Progenitor cell of endocrine pancreas (in vitro differentiated cells): ENCODE data around the gene PRKD1. TPM values are rescaled to one million over a fixed set of nuclear protein-coding genes. Genes with fewer than 3 reads are reported as not detected.
A peak's percentile ranks its signal among the peaks of the same experiment; 100 is the strongest.

Source experiments
- DNase-seq: peaks from one replicate; pipeline ENCODE4 v3.0.0; 2021; ENCODE audit warnings: low spot score; ENCODE audit not compliant: unreplicated experiment
- H3K27ac Mint-ChIP-seq: 2 replicates; pipeline ENCODE4 v1.8.0; 2021; ENCODE audit warnings: mild to moderate bottlenecking, moderate library complexity, mixed read lengths
- H3K27me3 Mint-ChIP-seq: 2 replicates; pipeline ENCODE4 v1.8.0; 2021; ENCODE audit warnings: mixed read lengths
- H3K36me3 Mint-ChIP-seq: 2 replicates; pipeline ENCODE4 v1.8.0; 2022; ENCODE audit warnings: mixed read lengths; ENCODE audit not compliant: insufficient read depth
- H3K4me1 Mint-ChIP-seq: 2 replicates; pipeline ENCODE4 v1.8.0; 2021; ENCODE audit warnings: low read depth, mixed read lengths
- H3K4me3 Mint-ChIP-seq: 2 replicates; pipeline ENCODE4 v1.8.0; 2021; ENCODE audit warnings: low read depth, mild to moderate bottlenecking, moderate library complexity, mixed read lengths
- H3K9me3 Mint-ChIP-seq: 2 replicates; pipeline ENCODE4 v1.8.0; 2021; ENCODE audit warnings: low read depth, mixed read lengths
- CTCF ChIP-seq: fragments of 200-600 bp; sonication (generic); IDR thresholded peaks from one replicate; pipeline ENCODE4 v1.5.0; 2021; ENCODE audit warnings: antibody characterized with exemption, mild to moderate bottlenecking; ENCODE audit not compliant: unreplicated experiment
- total RNA-seq: library from RNA; stranded (reverse); gene quantifications from 2 replicates; pipeline ENCODE4 v1.2.1, GENCODE V29; 2021

PRKD1 gene
- total RNA-seq, 1 donor from 2014 or later, result 23.6 TPM

DNA sequence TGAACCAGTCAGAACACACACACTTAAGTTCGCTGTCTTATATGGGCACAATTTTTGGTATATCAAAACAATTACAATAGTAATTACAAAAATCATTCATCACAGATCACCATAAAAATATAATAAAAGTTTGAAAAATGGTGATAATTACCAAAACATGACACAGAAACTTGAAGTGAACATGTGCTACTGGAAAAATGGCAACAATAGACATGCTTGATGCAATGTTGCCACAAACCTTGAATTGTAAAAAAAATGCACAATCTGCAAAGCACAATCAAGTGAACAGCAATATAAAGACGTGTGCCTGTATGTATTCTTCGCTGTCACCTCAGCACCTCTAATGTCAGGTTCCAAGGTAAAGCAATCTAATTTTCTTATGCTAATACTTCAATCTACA lies 117.6 kb downstream of the PRKD1 start:
- no peak overlapping the region for H3K4me3 Mint-ChIP-seq

GRCh38 chr14:29806124-29806517 lies 121.5 kb downstream of the PRKD1 start:
- Mint-ChIP-seq H3K4me3 (no peak overlapping the region), H3K9me3 (no peaks in the 10 kb centered on the region), H3K4me1 (peaks cover 23% of the 10 kb centered on the region), H3K36me3 (no peaks in the 10 kb centered on the region), H3K27ac (peak overlapping the region; percentile 68), H3K27me3 (no peaks in the 10 kb centered on the region)
- DNase-seq, result no peak
- no peak for TF ChIP-seq CTCF

More for the DNA sequence above, 117.6 kb downstream of the PRKD1 start:
- TF ChIP-seq CTCF, result no peak
- Mint-ChIP-seq H3K27ac (no peak overlapping the region), H3K36me3 (peaks cover 3% of the 10 kb centered on the region), H3K4me1 (peaks cover 28% of the 10 kb centered on the region), H3K27me3 (no peaks in the 10 kb centered on the region), H3K9me3 (peaks cover 3% of the 10 kb centered on the region)
- DNase-seq, result no peak

- H3K4me1 Mint-ChIP-seq, result peaks cover 19% of the 10 kb centered on the region
- H3K27ac Mint-ChIP-seq, result peak overlapping the region; percentile 68
- TF ChIP-seq CTCF, result no peak
- H3K27me3 Mint-ChIP-seq, result no peaks in the 10 kb centered on the region
- no peaks in the 10 kb centered on the region for H3K36me3 Mint-ChIP-seq
- no peaks in the 10 kb centered on the region for H3K9me3 Mint-ChIP-seq
- H3K4me3 Mint-ChIP-seq, result no peak overlapping the region
- no peak for DNase-seq
Measured at GRCh38 chr14:29805415-29806123, 122.1 kb downstream of the PRKD1 start.

DNA sequence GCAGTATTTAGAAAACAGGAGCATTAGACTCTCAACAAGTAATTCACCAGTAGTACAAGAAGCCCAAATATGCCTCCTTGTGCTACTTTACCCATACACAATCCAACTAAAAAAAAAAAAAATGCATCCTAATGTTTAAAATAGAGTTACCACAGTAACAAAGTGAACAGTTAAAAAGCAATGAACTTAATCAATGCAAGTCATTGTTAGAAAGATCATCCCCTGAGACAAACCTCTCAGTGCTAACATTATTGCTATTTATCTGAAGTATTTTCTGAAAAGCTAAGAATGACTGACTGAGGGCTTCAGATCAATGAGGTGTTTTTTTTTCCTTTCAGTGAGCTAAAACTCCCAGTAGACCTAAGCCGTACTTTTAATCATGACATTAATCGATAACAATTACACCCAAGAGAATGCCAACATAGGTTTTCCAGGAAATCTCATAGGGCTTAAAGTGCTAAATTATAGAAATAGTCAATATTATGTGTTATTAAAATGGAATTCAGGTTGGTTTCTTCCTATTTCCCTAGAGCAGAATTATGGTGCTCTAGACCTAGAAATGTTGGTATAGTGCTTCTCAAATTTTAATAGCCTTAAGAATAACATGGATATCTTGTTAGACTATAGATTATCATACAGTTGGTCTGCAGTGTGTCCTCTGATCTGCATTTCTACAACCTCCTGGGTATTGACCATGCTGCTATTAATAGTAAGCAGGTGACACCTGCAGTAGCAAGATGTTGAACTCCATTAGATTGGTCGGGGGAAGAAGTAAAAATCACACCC lies 123.0 kb downstream of the PRKD1 start:
- Mint-ChIP-seq H3K27me3 (no peaks in the 10 kb centered on the region), H3K36me3 (no peaks in the 10 kb centered on the region), H3K9me3 (no peaks in the 10 kb centered on the region), H3K4me3 (no peak overlapping the region), H3K27ac (no peak overlapping the region), H3K4me1 (peaks cover 20% of the 10 kb centered on the region)
- no peak for TF ChIP-seq CTCF
- no peak for DNase-seq

DNA sequence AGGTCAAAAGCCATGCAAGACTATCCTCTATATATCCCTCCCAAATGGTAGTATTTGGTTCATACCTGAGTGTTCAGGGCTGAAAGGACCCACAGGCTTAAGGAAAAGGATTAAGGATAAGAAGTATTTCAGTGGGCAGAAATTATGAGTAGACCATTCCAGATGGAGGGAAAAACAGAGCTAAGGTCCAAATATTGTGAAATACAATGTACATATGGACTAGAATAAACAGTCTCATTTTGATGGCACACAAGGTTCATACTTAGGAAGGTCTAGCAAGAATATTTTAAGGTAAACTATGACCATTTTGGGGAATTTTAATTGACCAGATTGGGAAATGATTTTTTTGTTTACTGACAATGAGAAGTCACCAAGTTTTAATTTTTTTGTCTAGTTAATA lies 124.6 kb downstream of the PRKD1 start:
- no peak for TF ChIP-seq CTCF
- DNase-seq, result no peak
- H3K4me3 Mint-ChIP-seq, result no peak overlapping the region
- H3K27me3 Mint-ChIP-seq, result no peaks in the 10 kb centered on the region
- no peaks in the 10 kb centered on the region for H3K36me3 Mint-ChIP-seq
- H3K27ac Mint-ChIP-seq, result no peak overlapping the region
- no peaks in the 10 kb centered on the region for H3K9me3 Mint-ChIP-seq
- peaks cover 23% of the 10 kb centered on the region for H3K4me1 Mint-ChIP-seq
